Karpas-422 (cell line): ENCODE measurements around the gene TAB2. TPM values are rescaled to one million over a fixed set of nuclear protein-coding genes. Genes with fewer than 3 reads are reported as not detected.
"Not testable (repeated sequence)": the region's sequence is repeated elsewhere in the genome, so short reads cannot be mapped to it uniquely, and the experiment has no call there.

Experiments
- DNase-seq: peaks from one replicate; pipeline ENCODE4 v3.0.0-alpha.2; 2015
- H2AFZ ChIP-seq: fragments of 200-600 bp; sonication (generic); 2 replicates; pipeline ENCODE4 v1.6.1; 2014; ENCODE audit warnings: antibody characterized with exemption, low read length, mixed read lengths
- H3K27ac ChIP-seq: fragments of 200-600 bp; sonication (generic); 2 replicates; pipeline ENCODE4 v1.5.1; 2014; ENCODE audit warnings: mild to moderate bottlenecking, low read length, moderate library complexity
- H3K27me3 ChIP-seq: fragments of 200-600 bp; sonication (generic); 2 replicates; pipeline ENCODE4 v1.6.1; 2014; ENCODE audit warnings: low read length, mixed read lengths
- H3K36me3 ChIP-seq: fragments of 200-600 bp; sonication (generic); 2 replicates; pipeline ENCODE4 v1.6.1; 2014; ENCODE audit warnings: low read length, mixed read lengths; ENCODE audit not compliant: insufficient read depth
- H3K4me1 ChIP-seq: fragments of 200-600 bp; sonication (generic); 2 replicates; pipeline ENCODE4 v1.6.1; 2014; ENCODE audit warnings: mild to moderate bottlenecking, low read length, mixed read lengths
- H3K4me2 ChIP-seq: fragments of 200-600 bp; sonication (generic); 2 replicates; pipeline ENCODE4 v1.6.1; 2014; ENCODE audit warnings: low read length, low read depth, mild to moderate bottlenecking; ENCODE audit not compliant: poor library complexity, severe bottlenecking
- H3K4me3 ChIP-seq: fragments of 200-600 bp; sonication (generic); 2 replicates; pipeline ENCODE4 v1.5.1; 2014; ENCODE audit warnings: mild to moderate bottlenecking, antibody characterized with exemption, low read length, mixed read lengths
- H3K79me2 ChIP-seq: fragments of 200-600 bp; sonication (generic); 2 replicates; pipeline ENCODE4 v1.6.1; 2014; ENCODE audit warnings: mild to moderate bottlenecking, low read length, mixed read lengths
- H3K9ac ChIP-seq: fragments of 200-600 bp; sonication (generic); 2 replicates; pipeline ENCODE4 v1.6.0; 2014; ENCODE audit warnings: low read length
- H3K9me2 ChIP-seq: fragments of 200-600 bp; sonication (generic), shearing (Covaris generic); replicated peaks from 2 replicates; pipeline ENCODE4 v1.6.0; 2014; ENCODE audit warnings: mild to moderate bottlenecking, low read length, moderate library complexity; ENCODE audit not compliant: insufficient read depth
- H3K9me3 ChIP-seq: fragments of 300-700, 200-600 bp; sonication (generic); 2 replicates; pipeline ENCODE4 v1.6.1; 2014; ENCODE audit warnings: low read length, mixed read lengths
- H4K20me1 ChIP-seq: fragments of 200-600 bp; sonication (generic); 2 replicates; pipeline ENCODE4 v1.6.1; 2014; ENCODE audit warnings: mild to moderate bottlenecking, antibody characterized with exemption, low read length, low read depth; ENCODE audit not compliant: insufficient read depth
- small RNA-seq: library from RNA; depleted of rRNA; stranded (forward); fragments of <200 nt; gene quantifications from one replicate; pipeline ENCODE3, GENCODE V24; 2014
- total RNA-seq: library from RNA; depleted of rRNA; stranded (reverse); fragments of >200 nt; shearing (Covaris generic); gene quantifications from 2 replicates; pipeline ENCODE4 v1.2.3, GENCODE V29; 2014; ENCODE audit warnings: low replicate concordance; rRNA removed

The TAB2 gene
- total RNA-seq, 1 experiment from 2014 or later, result 23.4 TPM

GRCh38 chr6:149457316-149457884 lies 139.9 kb downstream of the TAB2 start:
- H3K36me3 ChIP-seq, result peaks cover 80% of the 10 kb centered on the region
- no peak overlapping the region for H3K4me2 ChIP-seq
- peaks cover 43% of the 10 kb centered on the region for H3K79me2 ChIP-seq

GRCh38 chr6:149458196-149458595 lies 140.7 kb downstream of the TAB2 start:
- Histone ChIP-seq H3K9me2 (no peaks in the 10 kb centered on the region), H4K20me1 (peaks cover 38% of the 10 kb centered on the region), H3K4me1 (no peaks in the 10 kb centered on the region), H2AFZ (no peak overlapping the region), H3K9ac (no peak overlapping the region), H3K36me3 (peaks cover 75% of the 10 kb centered on the region), H3K9me3 (no peaks in the 10 kb centered on the region), H3K27me3 (no peaks in the 10 kb centered on the region), H3K79me2 (peaks cover 51% of the 10 kb centered on the region), H3K4me2 (no peak overlapping the region), H3K27ac (no peak overlapping the region), H3K4me3 (no peak overlapping the region)
- DNase-seq, result no peak

More at GRCh38 chr6:149457316-149457884, 139.9 kb downstream of the TAB2 start:
- H3K4me3 ChIP-seq, result no peak overlapping the region
- H3K27me3 ChIP-seq, result no peaks in the 10 kb centered on the region
- no peak for DNase-seq
- H3K4me1 ChIP-seq, result no peaks in the 10 kb centered on the region
- H3K27ac ChIP-seq, result no peak overlapping the region
- peaks cover 38% of the 10 kb centered on the region for H4K20me1 ChIP-seq
- H3K9me2 ChIP-seq, result no peaks in the 10 kb centered on the region
- H3K9me3 ChIP-seq, result no peaks in the 10 kb centered on the region
- no peak overlapping the region for H3K9ac ChIP-seq
- H2AFZ ChIP-seq, result no peak overlapping the region

- Histone ChIP-seq H3K9me2 (no peaks in the 10 kb centered on the region), H4K20me1 (peaks cover 38% of the 10 kb centered on the region), H3K4me1 (no peaks in the 10 kb centered on the region), H2AFZ (no peak overlapping the region), H3K4me3 (no peak overlapping the region), H3K9me3 (no peaks in the 10 kb centered on the region), H3K4me2 (no peak overlapping the region), H3K36me3 (peaks cover 74% of the 10 kb centered on the region), H3K27ac (no peak overlapping the region), H3K79me2 (peaks cover 55% of the 10 kb centered on the region), H3K9ac (no peak overlapping the region), H3K27me3 (no peaks in the 10 kb centered on the region)
- DNase-seq, result no peak
Observed at GRCh38 chr6:149458806-149459205, 141.3 kb downstream of the TAB2 start.

DNA sequence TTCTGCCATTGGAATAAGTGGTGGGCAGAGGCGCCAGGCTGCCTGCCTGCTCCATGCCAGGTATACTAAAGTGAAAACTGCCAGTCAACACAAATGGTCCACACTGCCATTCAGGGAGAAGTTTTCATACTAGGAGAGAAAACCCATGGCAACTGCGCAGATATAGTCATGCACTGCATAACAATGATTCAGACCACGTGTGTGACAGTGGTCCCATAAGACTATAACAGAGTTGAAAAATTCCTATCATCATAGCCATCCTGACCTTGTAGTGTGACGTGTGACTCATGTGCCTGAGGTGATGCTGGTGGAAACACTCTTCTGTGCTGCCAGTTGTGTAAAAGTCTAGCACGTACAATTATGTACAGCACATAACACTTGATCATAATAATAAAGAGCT lies 142.2 kb downstream of the TAB2 start:
- Histone ChIP-seq H3K79me2 (peaks cover 65% of the 10 kb centered on the region), H3K4me2 (no peak overlapping the region), H4K20me1 (peaks cover 36% of the 10 kb centered on the region), H2AFZ (no peak overlapping the region), H3K27ac (no peak overlapping the region), H3K9me2 (no peaks in the 10 kb centered on the region), H3K9me3 (no peaks in the 10 kb centered on the region), H3K4me3 (no peak overlapping the region), H3K36me3 (peaks cover 76% of the 10 kb centered on the region), H3K9ac (no peak overlapping the region), H3K4me1 (no peaks in the 10 kb centered on the region), H3K27me3 (no peaks in the 10 kb centered on the region)
- DNase-seq, result no peak

DNA sequence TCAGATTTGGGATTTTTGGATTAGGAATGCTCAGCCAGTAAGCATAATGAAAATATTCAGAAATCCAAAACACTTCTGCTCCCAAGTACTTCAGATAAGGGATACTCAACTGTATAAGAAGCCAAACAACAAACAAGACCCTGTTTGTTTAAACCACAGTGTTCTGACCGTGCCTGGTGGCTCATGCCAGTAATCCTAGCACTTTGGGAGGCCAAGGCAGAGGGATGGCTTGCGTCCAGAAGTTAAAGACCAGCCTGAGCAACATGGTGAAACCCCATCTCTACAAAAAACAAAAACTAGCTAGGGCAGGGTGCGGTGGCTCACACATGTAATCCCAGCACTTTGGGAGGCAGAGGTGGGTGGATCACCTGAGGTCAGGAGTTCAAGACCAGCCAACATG lies 142.7 kb downstream of the TAB2 start:
- not testable (repeated sequence) for H3K9ac ChIP-seq, DNase-seq, H3K4me3 ChIP-seq, H3K4me2 ChIP-seq, H3K4me1 ChIP-seq, H3K27ac ChIP-seq, H3K27me3 ChIP-seq, H3K9me2 ChIP-seq, H3K9me3 ChIP-seq, H2AFZ ChIP-seq
- peaks cover 70% of the 10 kb centered on the region for H3K79me2 ChIP-seq
- H3K36me3 ChIP-seq, result peaks cover 73% of the 10 kb centered on the region
- peaks cover 33% of the 10 kb centered on the region for H4K20me1 ChIP-seq

Small RNAs within 50 kb of the gene (small RNA-seq; reads per million reads assigned to genes)
- not detected for gene RN7SL234P

Other genes with a start within 250 kb of the TAB2 start
- 2.2 and 2.4 TPM in 2 replicates for gene SUMO4, start 82.5 kb downstream of the TAB2 start, total RNA-seq
- 71.0 and 92.0 TPM in 2 replicates for gene ZC3H12D, start 167.3 kb downstream of the TAB2 start, total RNA-seq
- gene PPIL4, start 228.3 kb downstream of the TAB2 start, total RNA-seq, result 14.2 and 25.0 TPM in 2 replicates
- 14.1 and 21.7 TPM in 2 replicates for gene GINM1, start 248.7 kb downstream of the TAB2 start, total RNA-seq